DMS114 treated with DMSO at 0.1 percent for 48 hours (cell line): ENCODE measurements around the gene SERBP1.

Source experiments
- DNase-seq: peaks from one replicate; lab custom pipeline; 2025; ENCODE audit not compliant: unreplicated experiment; lab: John Stamatoyannopoulos, UW

Gene SERBP1

GRCh38 chr1:67371043-67371442 is 59.2 kb downstream of the SERBP1 start:
- DNase-seq: no peak

DNA sequence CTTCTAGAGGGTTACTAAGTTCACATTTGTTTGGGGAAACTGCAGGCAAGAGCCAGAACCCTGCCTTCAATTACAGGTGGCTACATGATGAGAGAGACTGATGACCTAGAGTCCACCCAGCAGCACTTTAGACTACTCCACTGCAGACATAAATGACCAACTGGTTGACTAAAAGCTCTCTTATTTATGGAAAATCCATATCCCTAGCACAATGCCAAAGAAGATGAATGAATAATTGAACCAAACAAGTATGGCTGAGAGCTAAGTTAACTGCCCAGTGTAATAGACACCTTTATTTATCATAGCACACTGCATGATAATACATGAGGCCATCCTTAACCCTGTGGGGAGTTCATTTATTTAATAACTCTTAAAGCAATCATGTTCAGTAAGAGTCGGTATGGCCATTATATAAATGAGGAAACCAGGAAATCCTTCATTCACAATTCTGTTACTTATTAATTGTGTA is 62.1 kb downstream of the SERBP1 start:
- no peak for DNase-seq

- DNase-seq: no peak
Observed at GRCh38 chr1:67367370-67368045, 62.7 kb downstream of the SERBP1 start.

- no peak for DNase-seq
Observed at GRCh38 chr1:67361641-67362040, 68.6 kb downstream of the SERBP1 start.

DNA sequence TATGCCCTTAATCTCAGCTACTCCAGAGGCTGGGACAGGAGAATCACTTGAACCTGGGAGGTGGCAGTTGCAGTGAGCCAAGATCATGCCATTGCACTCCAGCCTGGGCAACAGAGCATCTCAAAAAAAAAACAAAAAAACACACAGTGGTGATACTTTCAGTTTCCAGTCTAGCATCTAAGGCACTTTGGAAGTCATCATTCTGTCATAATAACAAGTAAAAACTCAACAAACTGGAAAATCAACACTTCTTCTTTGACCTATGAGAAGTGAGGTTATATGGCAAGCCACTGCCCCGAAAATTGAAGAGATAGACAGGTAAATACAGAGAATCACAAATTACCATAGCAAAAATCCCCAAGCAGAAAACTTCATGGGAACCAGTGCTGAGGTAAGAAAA is 70.6 kb downstream of the SERBP1 start:
- no peak for DNase-seq
